Keratinocyte (primary cell): ENCODE measurements around the gene TCEAL8. TPM values are rescaled to one million over a fixed set of nuclear protein-coding genes. Genes with fewer than 3 reads are reported as not detected.

Source experiments
- DNase-seq: peaks from one replicate; pipeline ENCODE4 v3.0.0-alpha.2; 2011; ENCODE audit warnings: low read depth, missing footprints, low spot score
- FAIRE-seq: peaks from 2 replicates; lab custom pipeline; 2011; peaks lifted over from hg19 to GRCh38; lab: Jason Lieb, UNC
- H2AFZ ChIP-seq: 2 replicates; pipeline ENCODE4 v1.6.0; 2012; ENCODE audit warnings: low read length, control low read depth, inconsistent platforms; ENCODE audit not compliant: control insufficient read depth
- H3K27ac ChIP-seq: 2 replicates; pipeline ENCODE4 v1.5.1; 2011; ENCODE audit warnings: low read length; ENCODE audit not compliant: control insufficient read depth, insufficient read depth
- H3K27me3 ChIP-seq: 3 replicates; pipeline ENCODE4 v1.6.0; 2011; ENCODE audit warnings: low read length; ENCODE audit not compliant: control insufficient read depth, insufficient read depth; ENCODE audit errors: extremely low read depth
- H3K36me3 ChIP-seq, 2 experiments: 2 replicates in 1 of 2; 3 replicates in 1 of 2; pipeline ENCODE4 v1.5.1; 2011; ENCODE audit warnings: low read length in 2 of 2, mild to moderate bottlenecking in 1 of 2; ENCODE audit not compliant: control insufficient read depth in 2 of 2, insufficient read depth in 2 of 2; ENCODE audit errors: extremely low read depth in 1 of 2
- H3K4me1 ChIP-seq: 3 replicates; pipeline ENCODE4 v1.5.1; 2011; ENCODE audit warnings: low read length; ENCODE audit not compliant: control insufficient read depth, insufficient read depth; ENCODE audit errors: extremely low read depth
- H3K4me2 ChIP-seq: 3 replicates; pipeline ENCODE4 v1.6.0; 2011; ENCODE audit warnings: low read depth, low read length; ENCODE audit not compliant: control insufficient read depth, insufficient read depth; ENCODE audit errors: extremely low read depth
- H3K4me3 ChIP-seq, 3 experiments: fragments of 200-600 bp in 1 of 3; sonication (generic) in 1 of 3; 2 replicates in 2 of 3; 3 replicates in 1 of 3; pipeline ENCODE4 v1.5.1; 2011 to 2016; ENCODE audit warnings: low read length in 3 of 3, mild to moderate bottlenecking in 3 of 3, control low read depth in 2 of 3, inconsistent platforms in 1 of 3, low read depth in 1 of 3, mixed read lengths in 1 of 3, mixed run types in 1 of 3, moderate library complexity in 1 of 3; ENCODE audit not compliant: control insufficient read depth in 2 of 3, insufficient read depth in 2 of 3; ENCODE audit errors: extremely low read depth in 1 of 3
- H3K79me2 ChIP-seq: 2 replicates; pipeline ENCODE4 v1.6.0; 2012; ENCODE audit warnings: low read length; ENCODE audit not compliant: control insufficient read depth, insufficient read depth
- H3K9ac ChIP-seq: 3 replicates; pipeline ENCODE4 v1.6.0; 2011; ENCODE audit warnings: low read length; ENCODE audit not compliant: control insufficient read depth, insufficient read depth; ENCODE audit errors: extremely low read depth
- H3K9me1 ChIP-seq: 3 replicates; pipeline ENCODE4 v1.6.0; 2011; ENCODE audit warnings: low read length; ENCODE audit not compliant: control insufficient read depth, insufficient read depth; ENCODE audit errors: extremely low read depth
- H3K9me3 ChIP-seq: 2 replicates; pipeline ENCODE4 v1.5.1; 2012; ENCODE audit warnings: low read depth, low read length; ENCODE audit not compliant: control insufficient read depth
- H4K20me1 ChIP-seq: 3 replicates; pipeline ENCODE4 v1.6.0; 2011; ENCODE audit warnings: low read length; ENCODE audit not compliant: control insufficient read depth, insufficient read depth; ENCODE audit errors: extremely low read depth
- EZH2 ChIP-seq: IDR thresholded peaks from one replicate; pipeline ENCODE4 v1.6.1; 2012; ENCODE audit warnings: inconsistent platforms, mild to moderate bottlenecking, low read length, moderate library complexity
- dilution Hi-C: fragments of 300-500 bp; cut with MboI; formaldehyde crosslinking; loops from one replicate; pipeline ENCODE4 v1.7.0; 2020; ENCODE audit warnings: low sequenced_read_pairs; ENCODE audit not compliant: extremely low pct_ligation_motif_present
- polyA plus RNA-seq, 5 experiments: library from polyadenylated mRNA; depleted of rRNA in 3 of 5; stranded (reverse) in 3 of 5; stranded (forward) in 1 of 5; unstranded in 1 of 5; fragments of >200 nt; gene quantifications; 1 replicate in 1 of 5; 2 replicates in 3 of 5; 3 replicates in 1 of 5; pipeline versions ENCODE4 v1.2.1 to v1.2.3, GENCODE V29; 2011 to 2012; ENCODE audit warnings: missing spikeins in 2 of 5, low read depth in 1 of 5, low replicate concordance in 1 of 5
- TF ChIP-seq, protein P1 (sequence below), 3 experiments: IDR thresholded peaks in 1 of 3; conservative IDR thresholded peaks in 1 of 3; optimal IDR thresholded peaks in 1 of 3; 2 replicates in 2 of 3; 3 replicates in 1 of 3; pipeline versions ENCODE3 to v1.5.1; 2011; ENCODE audit warnings: low read length in 3 of 3, mild to moderate bottlenecking in 3 of 3, moderate library complexity in 2 of 3, control low read depth in 1 of 3, inconsistent platforms in 1 of 3; ENCODE audit not compliant: insufficient read depth in 2 of 3; ENCODE audit errors: extremely low read depth in 1 of 3

Gene TCEAL8
- polyA plus RNA-seq, 1 donor (not counting 4 experiments of a cell fraction or from before 2014, with no cell fraction given): 84.7 TPM

GRCh38 chrX:103250977-103251376 is 4.0 kb downstream of the TCEAL8 start:
- Histone ChIP-seq H3K27ac (no peak overlapping the region), H3K36me3 (no peaks in the 10 kb centered on the region), H4K20me1 (no peaks in the 10 kb centered on the region), H3K4me3 (no peak overlapping the region), H3K9me1 (no peaks in the 10 kb centered on the region), H3K9ac (no peak overlapping the region), H3K4me2 (peak overlapping the region; percentile 35), H3K79me2 (peaks cover 2% of the 10 kb centered on the region), H3K9me3 (no peaks in the 10 kb centered on the region), H3K27me3 (peaks cover 5% of the 10 kb centered on the region), H3K4me1 (peaks cover 16% of the 10 kb centered on the region), H2AFZ (peak overlapping the region; percentile 49)
- dilution Hi-C loops: no loop called here
- DNase-seq: no peak
- peak; percentile 17 for FAIRE-seq
- TF ChIP-seq, protein P1, sequence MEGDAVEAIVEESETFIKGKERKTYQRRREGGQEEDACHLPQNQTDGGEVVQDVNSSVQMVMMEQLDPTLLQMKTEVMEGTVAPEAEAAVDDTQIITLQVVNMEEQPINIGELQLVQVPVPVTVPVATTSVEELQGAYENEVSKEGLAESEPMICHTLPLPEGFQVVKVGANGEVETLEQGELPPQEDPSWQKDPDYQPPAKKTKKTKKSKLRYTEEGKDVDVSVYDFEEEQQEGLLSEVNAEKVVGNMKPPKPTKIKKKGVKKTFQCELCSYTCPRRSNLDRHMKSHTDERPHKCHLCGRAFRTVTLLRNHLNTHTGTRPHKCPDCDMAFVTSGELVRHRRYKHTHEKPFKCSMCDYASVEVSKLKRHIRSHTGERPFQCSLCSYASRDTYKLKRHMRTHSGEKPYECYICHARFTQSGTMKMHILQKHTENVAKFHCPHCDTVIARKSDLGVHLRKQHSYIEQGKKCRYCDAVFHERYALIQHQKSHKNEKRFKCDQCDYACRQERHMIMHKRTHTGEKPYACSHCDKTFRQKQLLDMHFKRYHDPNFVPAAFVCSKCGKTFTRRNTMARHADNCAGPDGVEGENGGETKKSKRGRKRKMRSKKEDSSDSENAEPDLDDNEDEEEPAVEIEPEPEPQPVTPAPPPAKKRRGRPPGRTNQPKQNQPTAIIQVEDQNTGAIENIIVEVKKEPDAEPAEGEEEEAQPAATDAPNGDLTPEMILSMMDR (optimal IDR thresholded peaks at IDR 0.05 in 1 of 3, IDR thresholded peaks at IDR 0.05 in 1 of 3, conservative IDR thresholded peaks at IDR 0.05 in 1 of 3; ENCODE audit: extremely low read depth in 1 of 3, insufficient read depth in 2 of 3, low read length in 3 of 3): no peak
- no peak for TF ChIP-seq EZH2

GRCh38 chrX:103249805-103250204 is 5.2 kb downstream of the TCEAL8 start:
- no peak overlapping the region for H3K4me3 ChIP-seq
- peaks cover 16% of the 10 kb centered on the region for H3K4me1 ChIP-seq
- dilution Hi-C loops: no loop called here
- H3K27me3 ChIP-seq: peaks cover 5% of the 10 kb centered on the region
- DNase-seq (no peak), FAIRE-seq (no peak)
- no peaks in the 10 kb centered on the region for H3K9me3 ChIP-seq
- H4K20me1 ChIP-seq: no peaks in the 10 kb centered on the region
- peaks cover 2% of the 10 kb centered on the region for H3K79me2 ChIP-seq
- H3K4me2 ChIP-seq: no peak overlapping the region
- no peak overlapping the region for H2AFZ ChIP-seq
- no peak for TF ChIP-seq EZH2
- TF ChIP-seq, protein P1 (optimal IDR thresholded peaks at IDR 0.05 in 1 of 3, IDR thresholded peaks at IDR 0.05 in 1 of 3, conservative IDR thresholded peaks at IDR 0.05 in 1 of 3; ENCODE audit: extremely low read depth in 1 of 3, insufficient read depth in 2 of 3, low read length in 3 of 3): no peak
- no peak overlapping the region for H3K27ac ChIP-seq
- H3K9ac ChIP-seq: no peak overlapping the region
- H3K36me3 ChIP-seq: no peaks in the 10 kb centered on the region
- H3K9me1 ChIP-seq: no peaks in the 10 kb centered on the region
